ENCODE results near the gene HMGN2. TPM values are rescaled to one million over a fixed set of nuclear protein-coding genes. Genes with fewer than 3 reads are reported as not detected.

Gene HMGN2
- polyA plus RNA-seq, 1 donor (not counting 4 experiments of a cell fraction or from before 2014, with no cell fraction given): 130 TPM

DNA sequence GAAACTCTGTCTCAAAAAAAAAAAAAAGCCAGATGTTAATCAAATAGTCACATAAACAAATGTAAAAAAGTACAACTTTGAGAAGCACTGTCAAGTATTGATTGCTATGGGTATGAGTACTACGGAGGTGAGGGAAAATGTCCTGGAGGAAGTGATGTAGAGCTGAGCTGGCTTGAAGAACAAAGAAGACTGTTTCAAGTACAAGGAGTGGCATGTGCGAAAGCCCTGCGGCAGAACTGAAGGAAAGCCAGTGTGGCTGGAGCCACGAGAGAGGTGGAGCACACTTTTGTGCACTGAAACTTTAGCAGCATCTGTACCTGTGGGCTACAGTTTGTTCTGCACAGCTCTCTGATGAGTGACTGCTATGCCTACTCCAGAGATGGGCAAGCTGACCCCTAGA is 51.9 kb downstream of the HMGN2 start:
- Histone ChIP-seq H3K79me2 (ENCODE audit: control insufficient read depth, insufficient read depth, low read length) (no peaks in the 10 kb centered on the region), H3K9ac (ENCODE audit: control insufficient read depth, extremely low read depth, insufficient read depth, low read length) (peak overlapping the region; percentile 50), H3K9me1 (ENCODE audit: control insufficient read depth, extremely low read depth, insufficient read depth, low read length) (no peaks in the 10 kb centered on the region), H3K27ac (ENCODE audit: control insufficient read depth, insufficient read depth, low read length) (peak overlapping the region; percentile 67), H3K9me3 (ENCODE audit: control insufficient read depth, low read depth, low read length) (no peaks in the 10 kb centered on the region), H3K4me3 (ENCODE audit: control insufficient read depth in 2 of 3, extremely low read depth in 1 of 3, insufficient read depth in 2 of 3, low read depth in 1 of 3, low read length in 3 of 3) (peak overlapping the region in 1 of 3 experiments; percentile 11), H3K27me3 (ENCODE audit: control insufficient read depth, extremely low read depth, insufficient read depth, low read length) (no peaks in the 10 kb centered on the region), H3K4me1 (ENCODE audit: control insufficient read depth, extremely low read depth, insufficient read depth, low read length) (peaks cover 18% of the 10 kb centered on the region), H2AFZ (ENCODE audit: control insufficient read depth, low read length) (no peak overlapping the region), H3K36me3 (ENCODE audit: control insufficient read depth in 2 of 2, extremely low read depth in 1 of 2, insufficient read depth in 2 of 2, low read length in 2 of 2) (no peaks in the 10 kb centered on the region), H3K4me2 (ENCODE audit: control insufficient read depth, extremely low read depth, insufficient read depth, low read depth, low read length) (peak overlapping the region; percentile 65), H4K20me1 (ENCODE audit: control insufficient read depth, extremely low read depth, insufficient read depth, low read length) (no peaks in the 10 kb centered on the region)
- FAIRE-seq (peak; percentile 98), DNase-seq (ENCODE audit: low read depth, low spot score) (peak; percentile 82)
- TF ChIP-seq, protein P1, sequence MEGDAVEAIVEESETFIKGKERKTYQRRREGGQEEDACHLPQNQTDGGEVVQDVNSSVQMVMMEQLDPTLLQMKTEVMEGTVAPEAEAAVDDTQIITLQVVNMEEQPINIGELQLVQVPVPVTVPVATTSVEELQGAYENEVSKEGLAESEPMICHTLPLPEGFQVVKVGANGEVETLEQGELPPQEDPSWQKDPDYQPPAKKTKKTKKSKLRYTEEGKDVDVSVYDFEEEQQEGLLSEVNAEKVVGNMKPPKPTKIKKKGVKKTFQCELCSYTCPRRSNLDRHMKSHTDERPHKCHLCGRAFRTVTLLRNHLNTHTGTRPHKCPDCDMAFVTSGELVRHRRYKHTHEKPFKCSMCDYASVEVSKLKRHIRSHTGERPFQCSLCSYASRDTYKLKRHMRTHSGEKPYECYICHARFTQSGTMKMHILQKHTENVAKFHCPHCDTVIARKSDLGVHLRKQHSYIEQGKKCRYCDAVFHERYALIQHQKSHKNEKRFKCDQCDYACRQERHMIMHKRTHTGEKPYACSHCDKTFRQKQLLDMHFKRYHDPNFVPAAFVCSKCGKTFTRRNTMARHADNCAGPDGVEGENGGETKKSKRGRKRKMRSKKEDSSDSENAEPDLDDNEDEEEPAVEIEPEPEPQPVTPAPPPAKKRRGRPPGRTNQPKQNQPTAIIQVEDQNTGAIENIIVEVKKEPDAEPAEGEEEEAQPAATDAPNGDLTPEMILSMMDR (optimal IDR thresholded peaks at IDR 0.05 in 1 of 3, IDR thresholded peaks at IDR 0.05 in 1 of 3, conservative IDR thresholded peaks at IDR 0.05 in 1 of 3; ENCODE audit: extremely low read depth in 1 of 3, insufficient read depth in 2 of 3, low read length in 3 of 3): no peak
- TF ChIP-seq EZH2 (IDR thresholded peaks at IDR 0.05; ENCODE audit: low read length): no peak
- dilution Hi-C loops (cut with MboI; ENCODE audit: extremely low pct_ligation_motif_present, low sequenced_read_pairs): no loop called here

Other genes starting within 250 kb of the HMGN2 start
- gene CEP85, start 238.2 kb upstream of the HMGN2 start, polyA plus RNA-seq: 14.8 to 17.0 TPM (median 15.4 TPM) in 3 replicates
- 175 to 234 TPM (median 196 TPM) in 3 replicates for gene SH3BGRL3, start 192.4 kb upstream of the HMGN2 start, polyA plus RNA-seq
- 5.2 to 6.8 TPM (median 6.6 TPM) in 3 replicates for gene UBXN11, start 165.8 kb upstream of the HMGN2 start, polyA plus RNA-seq
- 0.22 to 0.27 TPM in 2 of 3 replicates, not detected in the other for gene CD52, start 154.5 kb upstream of the HMGN2 start, polyA plus RNA-seq
- 6.0 to 15.5 TPM (median 7.9 TPM) in 3 replicates for gene CRYBG2, start 118.3 kb upstream of the HMGN2 start, polyA plus RNA-seq
- gene ZNF683, start 99.7 kb upstream of the HMGN2 start, polyA plus RNA-seq: not detected in 3 replicates
- 0.03 TPM in 1 of 3 replicates, not detected in the others for gene LIN28A, start 61.6 kb upstream of the HMGN2 start, polyA plus RNA-seq
- gene DHDDS, start 40.1 kb upstream of the HMGN2 start, polyA plus RNA-seq: 39.5 to 56.5 TPM (median 41.2 TPM) in 3 replicates
- 65.9 to 82.9 TPM (median 73.8 TPM) in 3 replicates for gene RPS6KA1, start 57.3 kb downstream of the HMGN2 start, polyA plus RNA-seq
- 5.9 to 20.6 TPM (median 10.2 TPM) in 3 replicates for gene ARID1A, start 223.6 kb downstream of the HMGN2 start, polyA plus RNA-seq